Chondrocyte (in vitro differentiated cells): ENCODE measurements around the gene ABTB2. TPM values are rescaled to one million over a fixed set of nuclear protein-coding genes. Genes with fewer than 3 reads are reported as not detected.

Experiments used
- DNase-seq: peaks from one replicate; pipeline ENCODE4 v3.0.0; 2021; ENCODE audit warnings: mixed read lengths, low spot score
- H3K27ac Mint-ChIP-seq: one replicate; pipeline ENCODE4 v1.8.0; 2021; ENCODE audit warnings: mild to moderate bottlenecking, moderate library complexity, mixed read lengths; ENCODE audit not compliant: unreplicated experiment
- H3K27me3 Mint-ChIP-seq: 2 replicates; pipeline ENCODE4 v1.8.0; 2021; ENCODE audit warnings: low read depth, mixed read lengths
- H3K36me3 Mint-ChIP-seq: 2 replicates; pipeline ENCODE4 v1.8.0; 2021; ENCODE audit warnings: low read depth, mixed read lengths
- H3K4me1 Mint-ChIP-seq: 2 replicates; pipeline ENCODE4 v1.8.0; 2021; ENCODE audit warnings: low read depth, mild to moderate bottlenecking, mixed read lengths
- H3K4me3 Mint-ChIP-seq: one replicate; pipeline ENCODE4 v1.8.0; 2021; ENCODE audit warnings: mild to moderate bottlenecking, moderate library complexity, mixed read lengths; ENCODE audit not compliant: unreplicated experiment
- H3K9me3 Mint-ChIP-seq: 2 replicates; pipeline ENCODE4 v1.8.0; 2021; ENCODE audit warnings: low read depth, mixed read lengths
- CTCF ChIP-seq: fragments of 200-600 bp; sonication (generic); IDR thresholded peaks from 2 replicates; pipeline ENCODE4 v1.5.0; 2021; ENCODE audit warnings: antibody characterized with exemption, mild to moderate bottlenecking, moderate library complexity
- total RNA-seq: library from RNA; stranded (reverse); gene quantifications from 3 replicates; pipeline ENCODE4 v1.2.1, GENCODE V29; 2021

The ABTB2 gene
- total RNA-seq, 1 donor from 2014 or later = 3.1 TPM

DNA sequence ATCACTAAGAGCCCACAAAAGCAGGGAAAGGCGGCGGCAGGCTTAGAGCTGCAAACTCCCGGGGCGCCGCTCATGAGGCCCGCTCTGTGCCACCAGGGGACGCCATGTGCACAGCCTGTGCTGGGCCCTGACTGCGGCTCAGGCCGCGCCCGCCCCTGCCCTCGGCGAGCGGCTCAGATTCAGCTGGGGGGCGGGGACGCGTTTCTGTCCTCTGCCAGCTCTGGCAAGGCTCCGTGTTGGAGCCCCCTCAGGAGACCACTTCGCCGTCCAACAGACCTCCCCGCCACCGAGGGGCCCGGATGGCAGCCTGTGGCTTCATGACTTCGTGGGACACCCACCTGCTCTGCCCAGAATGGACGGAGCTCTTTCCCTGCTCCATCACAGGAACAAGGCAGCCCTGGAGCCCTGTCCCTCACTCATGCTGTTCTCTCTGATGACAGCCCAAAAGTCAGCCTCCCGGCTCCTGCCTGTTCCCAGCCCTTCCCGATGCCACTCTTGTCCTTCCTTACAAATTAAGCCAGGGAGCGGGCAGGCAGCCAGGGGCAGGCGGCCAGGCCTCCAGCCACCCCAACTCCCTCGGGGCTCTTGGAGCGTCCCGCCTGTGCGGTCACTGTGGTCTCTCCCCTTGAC is 183.3 kb downstream of the ABTB2 start:
- Mint-ChIP-seq H3K4me3 (peak overlapping the region; percentile 64), H3K36me3 (no peaks in the 10 kb centered on the region), H3K27me3 (peaks cover 3% of the 10 kb centered on the region), H3K9me3 (no peaks in the 10 kb centered on the region), H3K27ac (no peak overlapping the region), H3K4me1 (peaks cover 9% of the 10 kb centered on the region)
- peak; percentile 96 for TF ChIP-seq CTCF
- no peak for DNase-seq

GRCh38 chr11:34173050-34173449 is 184.8 kb downstream of the ABTB2 start:
- no peak for DNase-seq
- Mint-ChIP-seq H3K36me3 (no peaks in the 10 kb centered on the region), H3K4me3 (no peak overlapping the region), H3K9me3 (no peaks in the 10 kb centered on the region), H3K27me3 (peaks cover 3% of the 10 kb centered on the region), H3K4me1 (peaks cover 12% of the 10 kb centered on the region), H3K27ac (no peak overlapping the region)
- no peak for TF ChIP-seq CTCF

DNA sequence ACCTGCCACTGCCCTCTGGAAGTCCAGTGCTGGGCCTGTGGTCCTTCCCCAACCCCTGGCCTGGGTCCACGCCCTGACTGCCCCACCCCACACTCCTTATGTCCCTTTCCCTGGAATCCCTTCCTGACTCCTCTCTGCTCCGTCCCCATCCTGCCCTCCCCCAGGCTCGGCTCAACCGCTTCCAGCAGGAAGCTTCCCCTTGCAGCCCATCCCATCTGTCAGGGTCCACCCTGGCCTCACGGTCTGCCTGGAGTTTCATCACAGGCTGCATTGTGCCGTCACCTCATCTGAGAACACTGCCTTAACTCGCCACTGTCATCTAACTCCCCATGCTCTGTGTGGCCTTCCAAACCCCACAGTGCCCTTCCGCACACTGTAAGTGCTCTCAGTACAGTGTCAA is 188.1 kb downstream of the ABTB2 start:
- Mint-ChIP-seq H3K4me1 (peaks cover 10% of the 10 kb centered on the region), H3K27me3 (no peaks in the 10 kb centered on the region), H3K9me3 (no peaks in the 10 kb centered on the region), H3K36me3 (peaks cover 4% of the 10 kb centered on the region), H3K4me3 (no peak overlapping the region), H3K27ac (no peak overlapping the region)
- no peak for DNase-seq
- TF ChIP-seq CTCF = no peak

- no peak for DNase-seq
- H3K9me3 Mint-ChIP-seq = no peaks in the 10 kb centered on the region
- H3K27me3 Mint-ChIP-seq = no peaks in the 10 kb centered on the region
- TF ChIP-seq CTCF = no peak
- no peak overlapping the region for H3K4me3 Mint-ChIP-seq
- H3K4me1 Mint-ChIP-seq = peaks cover 6% of the 10 kb centered on the region
- peaks cover 4% of the 10 kb centered on the region for H3K36me3 Mint-ChIP-seq
- H3K27ac Mint-ChIP-seq = no peak overlapping the region
Measured at GRCh38 chr11:34168642-34169420, 189.0 kb downstream of the ABTB2 start.

DNA sequence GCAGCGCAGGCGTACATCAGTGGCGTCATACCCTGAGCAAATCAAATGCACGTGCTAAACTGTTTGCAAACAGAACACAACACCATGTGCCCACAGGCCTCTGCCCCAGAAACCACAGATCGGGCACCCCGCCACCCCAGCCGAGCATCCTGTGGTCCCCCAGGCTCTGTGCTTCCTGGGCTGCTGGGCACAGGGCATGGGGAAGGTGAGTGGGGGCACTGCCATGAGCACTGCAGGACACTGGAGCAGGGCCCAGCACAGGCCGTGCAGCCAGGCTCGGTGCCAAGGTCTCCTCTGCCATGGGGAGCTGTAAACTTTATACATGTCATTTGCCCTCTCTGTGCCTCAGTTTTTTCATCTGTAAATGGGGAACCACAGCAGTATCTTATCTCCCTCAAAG is 189.8 kb downstream of the ABTB2 start:
- no peak for DNase-seq
- peaks cover 2% of the 10 kb centered on the region for H3K4me1 Mint-ChIP-seq
- no peak overlapping the region for H3K4me3 Mint-ChIP-seq
- no peak overlapping the region for H3K27ac Mint-ChIP-seq
- no peak for TF ChIP-seq CTCF
- H3K27me3 Mint-ChIP-seq = no peaks in the 10 kb centered on the region
- peaks cover 4% of the 10 kb centered on the region for H3K36me3 Mint-ChIP-seq
- H3K9me3 Mint-ChIP-seq = no peaks in the 10 kb centered on the region
